CD14-positive monocyte (primary cell): ENCODE measurements around the gene TOP2A. TPM values are rescaled to one million over a fixed set of nuclear protein-coding genes. Genes with fewer than 3 reads are reported as not detected.

ENCODE experiments used
- DNase-seq, 3 donors: peaks; one replicate each; pipeline ENCODE4 v3.0.0-alpha.2; 2011 to 2022
- H2AFZ ChIP-seq: 2 replicates; pipeline ENCODE4 v1.6.0; 2012; ENCODE audit warnings: mild to moderate bottlenecking, low read depth, low read length, inconsistent platforms; ENCODE audit not compliant: insufficient read depth, poor library complexity, severe bottlenecking
- H3K27ac ChIP-seq, 2 donors: 1 replicate in 1 of 2; 2 replicates in 1 of 2; pipeline ENCODE4 v1.5.1; 2012 to 2013; ENCODE audit warnings: low read length in 2 of 2, control low read depth in 1 of 2, inconsistent platforms in 1 of 2, low read depth in 1 of 2, mild to moderate bottlenecking in 1 of 2
- H3K27me3 ChIP-seq, 2 donors: one replicate each; pipeline versions ENCODE4 v1.6.0 to v1.6.1; 2011 to 2013; ENCODE audit warnings: low read length in 2 of 2; ENCODE audit not compliant: control insufficient read depth in 2 of 2, insufficient read depth in 2 of 2
- H3K36me3 ChIP-seq, 2 donors: replicated peaks in 1 of 2; 1 replicate in 1 of 2; 2 replicates in 1 of 2; pipeline versions ENCODE4 v1.5.1 to v1.6.1; 2012 to 2013; ENCODE audit warnings: low read length in 2 of 2, control low read depth in 1 of 2, inconsistent platforms in 1 of 2, mild to moderate bottlenecking in 1 of 2; ENCODE audit not compliant: insufficient read depth in 2 of 2, control insufficient read depth in 1 of 2
- H3K4me1 ChIP-seq, 2 donors: 1 replicate in 1 of 2; 2 replicates in 1 of 2; pipeline versions ENCODE4 v1.5.1 to v1.6.1; 2012 to 2013; ENCODE audit warnings: low read length in 2 of 2, control low read depth in 1 of 2, inconsistent platforms in 1 of 2, mild to moderate bottlenecking in 1 of 2, moderate library complexity in 1 of 2; ENCODE audit not compliant: insufficient read depth in 2 of 2, control insufficient read depth in 1 of 2
- H3K4me2 ChIP-seq: replicated peaks from 2 replicates; pipeline ENCODE3; 2012; ENCODE audit warnings: low read length, moderate library complexity, mild to moderate bottlenecking; ENCODE audit not compliant: poor library complexity, severe bottlenecking; ENCODE audit errors: extremely low read depth
- H3K4me3 ChIP-seq, 3 experiments: fragments of 200-600 bp in 1 of 3; sonication (generic) in 1 of 3; replicated peaks in 1 of 3; 1 replicate in 2 of 3; 2 replicates in 1 of 3; pipeline ENCODE4 v1.5.1; 2011 to 2013; ENCODE audit warnings: low read length in 3 of 3, mild to moderate bottlenecking in 3 of 3, control low read depth in 2 of 3, low read depth in 2 of 3, inconsistent platforms in 1 of 3, moderate library complexity in 1 of 3
- H3K79me2 ChIP-seq: 2 replicates; pipeline ENCODE4 v1.6.0; 2012; ENCODE audit warnings: mild to moderate bottlenecking, control low read depth, inconsistent platforms, low read length, moderate library complexity; ENCODE audit not compliant: insufficient read depth
- H3K9ac ChIP-seq: 2 replicates; pipeline ENCODE4 v1.6.0; 2017; ENCODE audit warnings: low read length, mild to moderate bottlenecking; ENCODE audit not compliant: insufficient read depth, poor library complexity, severe bottlenecking
- H3K9me3 ChIP-seq, 2 donors: replicated peaks in 1 of 2; 1 replicate in 1 of 2; 2 replicates in 1 of 2; pipeline versions ENCODE4 v1.5.1 to v1.6.1; 2012 to 2013; ENCODE audit warnings: low read length in 2 of 2, control low read depth in 1 of 2; ENCODE audit not compliant: control insufficient read depth in 1 of 2, insufficient read depth in 1 of 2
- H4K20me1 ChIP-seq: 2 replicates; pipeline ENCODE4 v1.6.0; 2012; ENCODE audit warnings: mild to moderate bottlenecking, low read length, control low read depth, moderate library complexity; ENCODE audit not compliant: insufficient read depth
- H3K27ac Mint-ChIP-seq, 7 donors: one replicate each; pipeline ENCODE4 v1.8.0; 2020; ENCODE audit warnings: mild to moderate bottlenecking in 7 of 7, mixed read lengths in 7 of 7, moderate library complexity in 6 of 7, inconsistent platforms in 2 of 7
- H3K27me3 Mint-ChIP-seq, 3 donors: one replicate each; pipeline ENCODE4 v1.8.0; 2021 to 2022; ENCODE audit warnings: low read depth in 3 of 3, mild to moderate bottlenecking in 3 of 3, mixed read lengths in 3 of 3, moderate library complexity in 3 of 3, inconsistent platforms in 1 of 3
- H3K36me3 Mint-ChIP-seq, 2 donors: one replicate each; pipeline ENCODE4 v1.8.0; 2020; ENCODE audit warnings: mixed read lengths in 2 of 2, inconsistent platforms in 1 of 2, mild to moderate bottlenecking in 1 of 2
- H3K4me1 Mint-ChIP-seq: one replicate; pipeline ENCODE4 v1.8.0; 2020; ENCODE audit warnings: mild to moderate bottlenecking, mixed read lengths
- H3K4me3 Mint-ChIP-seq, 2 donors: one replicate each; pipeline ENCODE4 v1.8.0; 2020; ENCODE audit warnings: mild to moderate bottlenecking in 2 of 2, mixed read lengths in 2 of 2, moderate library complexity in 1 of 2
- H3K9me3 Mint-ChIP-seq, 7 donors: one replicate each; pipeline ENCODE4 v1.8.0; 2020 to 2022; ENCODE audit warnings: mixed read lengths in 7 of 7, mild to moderate bottlenecking in 6 of 7, moderate library complexity in 6 of 7, inconsistent platforms in 2 of 7
- CTCF ChIP-seq: fragments of 200-600 bp; IDR thresholded peaks from one replicate; pipeline ENCODE4 v1.8.0; 2022; ENCODE audit warnings: antibody characterized with exemption, mild to moderate bottlenecking
- whole genome bisulfite sequencing: methylation state at CpG from one replicate; pipeline ENCODE4 v1.1.5; 2013; ENCODE audit warnings: missing lambda C conversion rate; ENCODE audit not compliant: insufficient coverage; 5-methylcytosine and 5-hydroxymethylcytosine counted together
- intact Hi-C, 2 donors: fragments of 100-400 bp; cut with micrococcal nuclease; formaldehyde crosslinking; loops; one replicate each; pipeline versions ENCODE4 v1.15.0 to v1.15.1; 2023
- polyA plus RNA-seq, 3 donors: library from polyadenylated mRNA; depleted of rRNA in 1 of 3; unstranded in 2 of 3; stranded (reverse) in 1 of 3; fragments of 300-500 nt in 2 of 3; fragments of >200 nt in 1 of 3; fragmentation: Illumina TruSeq in 2 of 3; gene quantifications; 1 replicate in 2 of 3; 2 replicates in 1 of 3; pipeline ENCODE4 v1.2.3, GENCODE V29; 2012 to 2021

The TOP2A gene
- polyA plus RNA-seq, 3 donors: 0.01 to 0.94 (median 0.28) TPM

- intact Hi-C loops: no loop called here
- Histone ChIP-seq H3K9ac (no peak overlapping the region), H3K36me3 (no peaks in the 10 kb centered on the region), H3K27ac (no peak overlapping the region), H3K9me3 (no peaks in the 10 kb centered on the region), H3K4me3 (no peak overlapping the region), H4K20me1 (no peaks in the 10 kb centered on the region), H3K4me2 (no peak overlapping the region), H2AFZ (no peak overlapping the region), H3K4me1 (no peaks in the 10 kb centered on the region), H3K27me3 (no peaks in the 10 kb centered on the region), H3K79me2 (no peaks in the 10 kb centered on the region)
- Mint-ChIP-seq H3K4me1 (no peaks in the 10 kb centered on the region), H3K4me3 (no peak overlapping the region), H3K27me3 (peaks cover 9 to 13% (median 13%) of the 10 kb centered on the region in 3 donors), H3K27ac (no peak overlapping the region), H3K36me3 (no peaks in the 10 kb centered on the region), H3K9me3 (no peaks in the 10 kb centered on the region)
- 68% methylated on average over 5 of the region's 5 CpGs for WGBS
- TF ChIP-seq CTCF: no peak
- no peak for DNase-seq
These were observed 46.7 kb upstream of the TOP2A start for GRCh38 chr17:40464392-40464855.

GRCh38 chr17:40463122-40463550 lies 45.4 kb upstream of the TOP2A start:
- Mint-ChIP-seq H3K36me3 (no peaks in the 10 kb centered on the region), H3K9me3 (no peaks in the 10 kb centered on the region), H3K27me3 (peaks cover 8 to 13% (median 9%) of the 10 kb centered on the region in 3 donors), H3K4me3 (no peak overlapping the region), H3K4me1 (no peaks in the 10 kb centered on the region), H3K27ac (no peak overlapping the region)
- Histone ChIP-seq H3K4me2 (no peak overlapping the region), H3K27ac (no peak overlapping the region), H3K4me3 (no peak overlapping the region), H3K9me3 (no peaks in the 10 kb centered on the region), H3K27me3 (no peaks in the 10 kb centered on the region), H3K79me2 (no peaks in the 10 kb centered on the region), H3K9ac (no peak overlapping the region), H3K36me3 (no peaks in the 10 kb centered on the region), H3K4me1 (no peaks in the 10 kb centered on the region), H4K20me1 (no peaks in the 10 kb centered on the region), H2AFZ (no peak overlapping the region)
- 100% methylated on average over 3 of the region's 11 CpGs for WGBS
- intact Hi-C loops: no loop called here
- DNase-seq: no peak
- no peak for TF ChIP-seq CTCF
